ENCODE measurements around the gene SOAT2.

- TF ChIP-seq POLR2A (IDR thresholded peaks at IDR 0.05) (no peak), CTCF (IDR thresholded peaks at IDR 0.05) (no peak)
Measured at GRCh38 chr12:53060721-53061276, 42.5 kb upstream of the SOAT2 start.
